GM11168 (cell line): ENCODE data around the gene ADAMTSL3.
"Not testable (repeated sequence)": the region's sequence is repeated elsewhere in the genome, so short reads cannot be mapped to it uniquely, and the experiment has no call there.

Experiments
- in situ Hi-C: fragments of 300-500 bp; cut with MboI; formaldehyde crosslinking; loops from one replicate; pipeline ENCODE4 v1.12.0; 2022; ENCODE audit warnings: low sequenced_read_pairs; ENCODE audit not compliant: unreplicated experiment

ADAMTSL3 gene

DNA sequence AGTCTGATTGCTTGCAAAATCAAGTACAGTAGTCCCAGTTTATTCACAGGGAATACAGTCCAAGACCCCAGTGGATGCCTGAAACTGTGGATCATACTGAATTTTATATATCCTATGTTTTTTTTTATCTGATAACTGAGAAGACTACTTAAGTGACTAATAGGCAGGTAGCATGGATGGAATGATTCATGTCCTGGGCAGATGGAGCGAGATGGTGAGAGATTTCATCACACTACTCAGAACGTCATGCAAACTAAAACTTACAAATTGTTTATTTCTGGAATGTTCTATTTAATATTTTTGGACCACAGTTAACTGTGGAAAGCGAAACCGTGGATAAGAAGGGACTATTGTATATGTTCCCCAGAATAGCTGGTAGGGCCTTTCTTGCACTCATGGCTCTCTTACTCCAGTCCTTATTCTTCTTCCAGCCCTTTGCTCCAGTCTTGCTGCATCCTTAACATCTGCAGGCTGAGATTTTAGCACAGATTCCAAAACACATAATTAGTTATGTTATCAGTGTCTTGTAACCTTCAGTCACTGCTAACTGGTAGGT is 290.0 kb downstream of the ADAMTSL3 start:
- in situ Hi-C loops: no loop called here

DNA sequence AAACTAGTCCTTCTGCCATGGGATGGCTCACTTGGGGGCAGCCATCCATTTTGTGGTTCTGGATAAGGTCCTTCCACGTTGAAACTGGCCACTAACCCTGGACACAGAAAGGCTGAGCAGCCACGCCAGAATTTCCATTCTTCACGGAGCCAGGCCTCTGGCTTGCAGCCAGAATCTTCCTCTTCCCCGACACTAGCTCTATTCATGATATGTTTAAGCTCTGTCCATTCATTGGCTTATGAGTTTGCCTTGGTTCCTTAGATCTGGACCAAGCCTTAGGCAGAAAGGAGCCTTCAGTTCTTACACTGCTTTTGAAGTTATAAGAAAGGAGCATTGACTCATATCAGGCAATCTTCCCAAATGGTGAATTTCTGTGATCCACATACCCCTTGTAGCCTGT is 293.2 kb downstream of the ADAMTSL3 start:
- in situ Hi-C loops: no loop called here

DNA sequence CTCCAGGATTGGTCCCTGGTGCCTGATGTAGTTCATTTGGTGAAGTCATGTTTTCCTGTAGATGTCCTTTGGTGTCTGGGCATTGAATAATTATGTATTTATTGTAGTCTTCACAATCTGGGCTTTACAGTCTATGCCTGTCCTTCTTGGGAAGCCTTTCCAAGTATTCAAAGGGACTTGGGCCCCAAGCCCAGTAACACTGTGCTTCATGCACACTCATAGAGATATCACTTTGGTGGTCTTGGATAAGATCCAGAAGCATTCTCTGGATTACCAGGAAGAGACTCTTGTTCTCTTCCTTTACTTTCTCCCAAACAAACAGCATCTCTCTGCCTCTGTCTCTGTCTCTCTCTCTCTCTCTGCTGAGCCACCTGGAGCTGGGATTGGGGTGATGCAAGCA is 300.6 kb downstream of the ADAMTSL3 start:
- in situ Hi-C loops: no loop called here

DNA sequence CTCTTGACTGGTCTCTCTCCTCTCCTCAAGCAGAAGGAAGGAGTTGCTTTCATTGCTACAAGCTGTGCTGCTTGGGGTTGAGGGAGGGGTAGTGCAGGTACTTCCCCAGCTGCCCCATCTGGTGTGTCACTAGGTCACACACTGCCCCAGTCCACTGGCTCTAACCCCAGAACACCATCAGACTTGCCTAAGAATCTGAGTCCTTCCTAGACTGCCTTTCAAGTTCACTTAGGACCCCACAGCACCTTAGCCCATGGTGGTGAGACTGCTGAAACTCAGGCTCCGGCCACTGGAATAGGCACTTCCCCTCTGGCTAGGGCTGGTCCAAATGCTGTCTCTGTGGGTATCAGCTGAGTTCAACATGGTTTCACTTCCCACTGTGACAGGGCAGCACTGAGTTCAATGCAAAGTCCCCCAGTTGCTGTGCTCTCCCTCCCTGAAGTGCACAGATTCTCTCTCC is 301.9 kb downstream of the ADAMTSL3 start:
- in situ Hi-C loops: no loop called here

DNA sequence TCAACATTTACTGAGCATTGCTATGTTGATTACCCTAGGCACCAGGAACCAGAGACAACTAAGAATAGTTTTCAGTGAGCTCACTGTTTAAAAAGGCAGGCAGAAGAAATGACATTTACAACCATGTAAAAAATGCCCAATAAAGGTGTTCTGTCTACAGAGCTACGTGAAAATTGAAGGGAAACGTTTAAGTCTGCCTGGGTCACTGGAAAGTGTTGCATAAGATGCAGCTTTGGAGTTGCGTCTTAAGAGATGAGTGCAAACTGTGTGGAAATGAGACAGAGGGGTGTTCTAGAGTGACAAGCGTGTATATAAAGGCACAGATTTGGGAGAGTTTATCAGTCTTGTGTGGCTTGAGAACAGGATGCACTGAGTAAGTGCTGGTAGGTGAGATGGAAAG is 303.0 kb downstream of the ADAMTSL3 start:
- in situ Hi-C loops: no loop called here

DNA sequence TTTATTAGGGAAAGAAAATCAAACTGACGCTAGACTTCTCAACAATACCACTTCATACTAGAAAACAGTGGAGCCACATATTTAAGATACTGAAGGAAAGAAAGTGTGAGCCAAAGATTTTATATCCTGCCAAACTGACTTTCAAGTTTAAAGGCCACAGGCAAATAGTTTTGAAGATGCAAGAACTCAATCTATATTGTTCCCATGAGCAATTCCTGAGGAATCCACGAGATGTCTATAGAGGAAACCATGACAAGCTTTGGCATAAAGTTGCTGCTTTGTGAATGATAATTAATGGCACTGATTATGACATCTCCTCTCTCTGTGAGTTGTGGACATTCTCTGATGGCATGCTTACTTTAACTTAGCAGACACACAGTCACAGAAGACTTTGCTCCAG is 305.6 kb downstream of the ADAMTSL3 start:
- in situ Hi-C loops: no loop called here

DNA sequence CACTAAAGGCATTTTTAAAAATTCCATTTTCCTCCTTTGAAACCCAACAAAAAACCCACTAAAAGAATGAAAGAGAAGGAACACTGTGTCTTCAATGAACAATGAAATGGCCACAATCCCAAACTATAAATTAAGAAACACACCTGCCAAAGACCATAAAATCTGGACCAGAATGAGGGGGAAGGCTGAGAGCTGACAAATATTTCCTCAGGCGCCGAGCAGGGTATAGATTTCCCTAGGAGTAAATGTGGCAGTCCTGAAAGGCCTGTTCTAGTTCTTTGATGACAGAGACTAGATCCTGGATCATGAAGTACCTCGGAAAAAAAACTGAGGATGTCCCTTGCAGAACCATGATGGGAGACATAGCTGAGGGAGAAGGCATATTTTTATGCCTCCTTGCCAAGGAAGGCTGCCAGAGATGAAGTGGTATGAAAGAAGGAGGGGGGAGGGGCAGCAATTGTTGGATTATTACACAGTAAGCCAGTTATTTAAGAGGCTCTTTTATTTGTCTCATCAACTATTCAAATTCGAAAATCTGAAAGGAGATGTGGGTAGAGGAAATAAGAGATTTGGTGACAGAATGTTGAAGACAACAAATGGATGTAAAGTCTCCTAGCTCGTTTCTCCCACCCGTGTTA is 306.4 kb downstream of the ADAMTSL3 start:
- in situ Hi-C loops: no loop called here

DNA sequence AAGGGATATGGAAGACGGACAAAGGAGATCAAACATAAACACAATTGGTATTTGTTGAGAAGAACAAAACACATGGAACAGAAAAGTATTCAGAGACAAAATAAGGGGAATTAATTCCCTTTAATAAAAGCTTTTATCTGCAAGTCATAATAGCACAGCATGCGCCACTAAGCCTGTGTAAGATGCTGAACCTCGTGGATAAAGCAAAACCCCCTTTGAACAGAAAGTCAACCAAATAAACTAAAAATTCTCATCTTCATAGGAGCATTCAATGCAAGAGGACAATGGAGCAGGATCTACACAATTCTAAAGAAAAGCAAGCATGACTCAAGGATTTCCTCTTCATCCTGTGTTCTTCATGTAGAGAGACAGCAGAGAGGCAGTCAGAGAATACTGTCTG is 307.4 kb downstream of the ADAMTSL3 start:
- in situ Hi-C loops: no loop called here

DNA sequence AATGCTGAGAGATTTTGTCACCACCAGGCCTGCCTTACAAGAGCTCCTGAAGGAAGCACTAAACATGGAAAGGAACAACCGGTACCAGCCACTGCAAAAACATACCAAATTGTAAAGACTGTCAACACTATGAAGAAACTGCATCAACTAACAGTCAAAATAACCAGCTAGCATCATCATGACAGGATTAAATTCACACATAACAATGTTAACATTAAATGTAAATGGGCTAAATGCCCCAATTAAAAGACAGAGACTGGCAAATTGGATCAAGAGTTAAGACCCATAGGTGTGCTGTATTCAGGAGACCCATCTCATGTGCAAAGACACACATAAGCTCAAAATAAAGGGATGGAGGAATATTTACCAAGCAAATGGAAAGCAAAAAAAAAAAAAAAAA is 311.0 kb downstream of the ADAMTSL3 start:
- in situ Hi-C loops: not testable (repeated sequence)

DNA sequence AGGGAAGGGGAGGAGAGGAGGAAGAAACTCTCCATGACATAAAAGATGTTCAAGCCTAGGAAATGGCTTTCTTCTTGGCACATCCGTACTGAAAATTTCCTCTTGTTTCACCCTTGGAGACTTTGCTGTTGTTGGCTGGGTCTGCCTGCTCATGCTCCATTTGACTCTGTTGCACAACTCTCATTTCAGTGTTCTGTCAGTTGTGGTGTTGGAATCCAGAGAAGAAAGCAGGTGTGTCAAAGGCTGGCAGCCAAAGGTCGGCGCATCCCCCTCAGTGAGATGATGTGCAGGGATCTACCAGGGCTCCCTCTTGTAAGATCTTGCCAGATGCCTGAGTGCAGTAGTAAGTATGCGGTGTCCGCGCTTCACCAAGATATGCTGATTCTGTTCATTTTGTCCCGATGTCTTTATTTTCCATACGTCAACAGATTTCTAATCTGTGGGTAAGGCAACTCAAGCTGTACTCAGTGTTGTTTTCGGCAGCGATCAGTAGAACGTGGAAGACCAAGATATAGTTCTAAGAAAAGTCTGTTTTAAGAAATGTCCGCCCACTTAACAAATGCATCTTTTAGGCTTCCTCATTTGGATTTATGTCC is 316.5 kb downstream of the ADAMTSL3 start:
- in situ Hi-C loops: loop anchor here (10.0 kb wide), 1 partner anchor 46 kb away; no protein-coding TSS in a partner anchor

DNA sequence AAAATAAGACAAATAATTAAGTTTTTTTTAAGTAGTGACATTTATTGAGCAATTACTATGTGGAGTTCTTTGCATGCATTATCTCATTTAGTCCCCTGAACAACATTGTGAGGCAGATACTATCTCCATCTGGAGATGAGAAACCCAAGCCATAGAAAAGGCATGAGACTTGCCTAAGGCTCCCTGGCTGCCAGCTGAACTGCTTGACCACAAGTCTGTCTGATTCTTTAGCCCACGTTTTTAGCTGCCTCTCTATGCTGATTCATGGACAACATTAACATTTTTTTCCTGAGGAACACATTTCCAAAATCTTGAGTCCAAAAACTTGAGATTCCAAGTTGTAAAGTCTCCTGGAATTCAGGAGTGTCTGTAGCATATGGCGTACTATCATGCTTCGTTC is 318.1 kb downstream of the ADAMTSL3 start:
- in situ Hi-C loops: loop anchor here (10.0 kb wide), 1 partner anchor 47 kb away; no protein-coding TSS in a partner anchor

DNA sequence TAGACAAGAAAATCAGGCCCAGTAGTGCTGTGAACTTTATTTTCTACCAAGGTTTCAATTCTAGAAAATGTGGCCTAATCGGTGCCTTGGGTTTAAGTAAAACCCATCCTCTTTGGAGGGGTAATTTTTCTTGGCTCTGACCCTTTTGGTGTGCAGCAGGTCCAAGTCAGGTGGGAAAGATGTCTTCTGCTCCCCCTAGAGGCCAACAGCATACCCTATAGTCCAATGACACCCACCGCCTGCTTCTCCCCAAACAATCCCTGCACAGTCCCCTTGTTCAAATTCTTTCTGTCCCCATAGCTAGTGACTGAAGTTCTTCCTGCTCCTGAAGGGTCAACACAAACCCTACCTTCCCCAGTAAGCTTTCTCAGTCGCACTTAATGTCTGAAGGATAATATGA is 319.9 kb downstream of the ADAMTSL3 start:
- in situ Hi-C loops: loop anchor here (10.0 kb wide), 1 partner anchor 49 kb away; no protein-coding TSS in a partner anchor

DNA sequence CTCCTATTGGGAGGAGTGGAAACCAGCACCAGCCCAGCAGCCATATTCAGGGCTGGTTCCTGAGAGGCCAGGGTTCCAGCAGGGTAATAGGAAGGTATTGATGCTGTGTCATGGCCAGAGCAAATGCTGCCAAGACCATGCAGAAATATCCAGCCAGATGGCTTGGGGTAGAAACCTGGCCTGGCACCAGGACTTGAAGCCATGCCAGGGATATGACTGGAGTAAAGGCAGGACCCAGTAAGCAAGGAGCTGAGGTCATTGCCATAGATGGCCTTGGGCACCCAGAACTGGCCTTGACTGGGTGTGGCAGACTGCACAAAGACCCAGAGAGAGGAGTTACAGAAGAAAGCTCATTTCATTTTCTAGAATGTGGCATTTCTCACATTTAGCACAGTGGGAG is 324.1 kb downstream of the ADAMTSL3 start:
- in situ Hi-C loops: loop anchor here (10.0 kb wide), 1 partner anchor 53 kb away; no protein-coding TSS in a partner anchor

DNA sequence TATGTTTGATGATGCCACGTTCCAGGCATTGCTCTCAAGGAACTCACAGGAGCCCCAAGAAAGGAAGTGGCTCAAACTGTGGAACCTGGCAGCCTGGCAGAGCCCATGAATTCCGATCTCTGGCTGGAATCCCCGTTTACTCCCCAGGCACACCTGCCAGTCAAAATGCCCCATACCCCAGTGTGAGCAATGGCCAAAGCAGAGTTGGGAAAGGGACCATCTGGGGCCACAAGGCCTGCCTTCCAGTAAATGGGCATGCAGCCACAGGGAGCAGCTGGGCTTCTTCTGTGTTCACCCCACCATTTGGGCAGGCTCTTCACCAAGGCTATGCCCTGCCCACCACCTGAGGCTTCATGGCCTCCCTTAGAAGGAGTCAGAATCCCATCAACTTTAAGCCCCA is 324.7 kb downstream of the ADAMTSL3 start:
- in situ Hi-C loops: loop anchor here (10.0 kb wide), 1 partner anchor 54 kb away; no protein-coding TSS in a partner anchor

DNA sequence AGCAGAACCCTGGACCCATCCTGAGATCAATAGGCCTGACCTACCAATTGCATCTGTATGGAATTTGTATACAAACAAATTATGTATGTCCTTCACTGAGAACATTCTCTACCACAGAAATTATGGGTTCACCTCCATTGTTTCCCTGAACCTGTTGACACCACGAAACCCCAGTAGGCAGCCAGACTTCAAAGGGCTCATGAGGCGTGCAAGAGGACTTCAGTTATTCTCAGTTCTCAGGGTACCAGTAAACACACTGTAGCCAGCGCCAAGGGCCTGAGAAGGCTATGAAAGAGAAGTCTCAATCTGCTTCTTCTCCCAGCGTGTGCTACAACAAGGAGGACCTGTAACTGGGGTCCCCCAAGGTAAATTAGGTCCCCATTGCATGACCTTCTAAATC is 326.7 kb downstream of the ADAMTSL3 start:
- in situ Hi-C loops: no loop called here

DNA sequence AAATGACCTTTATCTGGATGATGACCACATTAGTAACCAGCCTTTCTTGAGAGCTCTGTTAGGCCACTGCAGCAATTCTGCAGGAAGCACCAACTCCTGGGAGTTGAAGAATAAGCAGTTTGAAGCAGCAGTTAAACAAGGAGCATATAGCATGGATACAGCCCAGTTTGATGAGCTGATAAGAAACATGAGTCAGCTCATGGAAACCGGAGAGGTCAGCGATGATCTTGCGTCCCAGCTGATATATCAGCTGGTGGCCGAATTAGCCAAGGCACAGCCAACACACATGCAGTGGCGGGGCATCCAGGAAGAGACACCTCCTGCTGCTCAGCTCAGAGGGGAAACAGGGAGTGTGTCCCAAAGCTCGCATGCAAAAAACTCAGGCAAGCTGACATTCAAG is 328.8 kb downstream of the ADAMTSL3 start:
- in situ Hi-C loops: no loop called here

DNA sequence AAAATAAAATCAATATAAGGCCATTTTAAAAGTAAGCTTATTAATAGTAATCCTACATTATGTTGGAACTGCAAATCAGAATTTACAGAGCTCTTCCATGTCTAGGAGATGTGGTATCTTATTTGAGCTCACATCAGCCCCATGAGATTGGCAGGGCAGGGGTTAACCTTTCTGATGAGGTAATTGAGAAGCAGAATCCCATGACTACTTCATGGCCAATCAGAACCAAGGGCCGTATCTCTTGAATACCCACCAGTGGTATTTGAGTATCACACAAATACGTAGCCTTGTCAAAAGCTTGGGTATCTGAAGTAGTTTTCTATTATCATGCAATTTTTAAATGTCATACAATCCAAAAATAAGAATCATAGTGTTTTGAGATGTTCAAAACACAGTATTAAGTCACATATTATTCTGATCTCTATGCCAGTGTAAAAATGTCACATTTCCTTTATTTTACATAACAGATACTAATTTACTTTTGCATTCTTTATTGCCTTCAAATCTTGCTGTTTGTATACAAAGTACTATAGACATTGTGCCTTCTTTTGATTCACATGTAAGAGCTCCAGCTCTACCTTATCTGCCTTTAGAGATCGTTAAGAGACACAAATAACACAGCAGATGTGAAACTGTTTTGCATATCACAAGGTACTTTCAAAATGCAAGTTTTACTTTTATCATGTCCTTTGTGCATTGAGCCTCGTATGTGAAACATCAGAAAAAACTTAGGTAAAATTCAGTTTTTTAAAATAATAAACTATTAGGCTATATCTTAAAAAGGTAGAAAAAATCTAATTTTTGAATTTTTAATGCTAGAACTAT is 329.9 kb downstream of the ADAMTSL3 start:
- in situ Hi-C loops: no loop called here

DNA sequence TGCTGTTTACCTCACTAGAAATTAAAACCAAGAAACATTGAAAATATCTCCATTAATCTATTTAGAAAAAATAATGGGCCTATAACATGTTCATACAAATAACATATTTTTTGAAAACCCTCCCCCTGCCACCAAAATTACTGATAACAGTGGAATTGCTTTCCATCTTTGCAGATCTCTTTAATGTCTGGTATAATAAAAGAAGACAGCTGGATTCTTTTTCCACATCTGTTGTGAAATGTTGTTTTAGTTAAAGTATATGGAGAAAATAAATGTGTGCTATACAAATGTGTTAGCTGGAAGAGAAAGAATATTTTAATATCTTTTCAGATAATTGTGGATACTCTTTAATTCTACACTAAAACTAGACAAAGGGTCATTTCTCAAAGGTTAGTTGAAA is 330.7 kb downstream of the ADAMTSL3 start:
- in situ Hi-C loops: no loop called here

DNA sequence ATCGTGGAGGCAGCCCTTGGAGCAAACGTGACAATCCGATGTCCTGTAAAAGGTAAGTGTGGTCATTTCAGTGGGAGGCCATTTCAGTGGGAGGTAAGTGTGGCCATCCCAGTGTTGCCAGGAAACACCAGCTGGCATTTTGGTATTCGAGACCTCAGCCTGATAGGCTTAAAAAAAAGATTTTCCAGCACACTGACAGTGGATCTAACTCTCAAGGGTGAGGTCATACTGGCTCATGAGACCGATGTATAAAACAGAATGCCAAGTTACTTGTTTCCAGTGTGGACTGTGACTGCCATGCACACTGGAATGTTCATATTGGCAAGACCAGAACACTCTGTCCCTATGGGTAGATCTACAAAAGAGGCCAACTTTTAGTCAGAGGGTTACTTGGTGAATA is 337.2 kb downstream of the ADAMTSL3 start:
- in situ Hi-C loops: no loop called here

DNA sequence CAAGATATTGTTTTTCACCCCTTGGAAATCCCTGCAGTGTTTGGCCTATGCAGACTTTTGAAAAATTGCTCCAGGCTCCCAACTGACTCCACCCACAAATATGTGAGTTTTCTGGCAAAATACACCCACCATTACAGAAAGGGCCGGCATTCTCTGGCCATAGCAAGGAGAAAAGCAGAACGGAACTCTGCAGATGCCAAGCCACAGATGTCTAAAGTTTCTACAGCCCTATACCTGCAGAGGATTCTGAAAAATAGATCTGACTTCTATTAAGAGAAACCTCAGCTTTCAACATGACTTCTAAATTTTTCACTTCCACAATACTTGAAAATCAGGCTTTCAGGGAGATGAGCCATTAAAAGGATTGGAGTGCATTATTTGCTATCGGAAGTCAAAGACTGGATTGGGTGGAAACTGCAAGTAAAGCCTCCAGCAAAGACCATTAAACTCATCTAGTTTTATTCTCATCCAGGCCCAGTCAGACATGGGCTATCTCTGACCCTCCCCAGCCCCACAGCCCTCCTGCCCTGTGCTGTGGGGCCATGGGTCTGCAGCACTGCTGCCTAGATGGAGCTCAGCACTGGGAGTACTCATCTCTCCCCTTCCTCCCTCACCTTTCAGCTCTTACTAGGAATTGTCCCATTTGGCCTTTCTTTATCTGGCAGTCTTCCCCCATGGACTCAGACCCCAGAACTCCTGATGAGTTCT is 338.6 kb downstream of the ADAMTSL3 start:
- in situ Hi-C loops: no loop called here
